Stimulated activated CD8-positive, alpha-beta memory T cell treated with anti-CD3 and anti-CD28 coated beads, Interleukin-4, amount 100 ng/mL, for 48 hours (primary cell): Measurements from ENCODE around the gene MYBPC3.

Experiments
- DNase-seq: peaks from one replicate; pipeline ENCODE4 v3.0.0-alpha.2; 2020

Gene MYBPC3

GRCh38 chr11:47352556-47352955 lies at the start of gene MYBPC3:
Gene MYBPC3 (minus strand): TSS chr11:47352702. CDS start chr11:47352647, 55 bp downstream.
- no peak for DNase-seq

GRCh38 chr11:47400768-47401279 lies 48.3 kb upstream of the MYBPC3 start:
- DNase-seq: no peak

GRCh38 chr11:47399860-47400767 lies 47.6 kb upstream of the MYBPC3 start:
- DNase-seq: no peak

- DNase-seq: no peak
Observed at GRCh38 chr11:47398551-47398950, 46.0 kb upstream of the MYBPC3 start.

- no peak for DNase-seq
Observed at GRCh38 chr11:47398011-47398410, 45.5 kb upstream of the MYBPC3 start.

GRCh38 chr11:47396049-47396320 lies 43.5 kb upstream of the MYBPC3 start:
- no peak for DNase-seq

- DNase-seq: no peak
Observed at GRCh38 chr11:47395223-47396048, 42.9 kb upstream of the MYBPC3 start.

- DNase-seq: peak; percentile 69
Observed at GRCh38 chr11:47394322-47395222, 42.1 kb upstream of the MYBPC3 start.

- DNase-seq: no peak
Observed at GRCh38 chr11:47394050-47394321, 41.5 kb upstream of the MYBPC3 start.

- no peak for DNase-seq
Observed at GRCh38 chr11:47393163-47394049, 40.9 kb upstream of the MYBPC3 start.

GRCh38 chr11:47392546-47393162 lies 40.2 kb upstream of the MYBPC3 start:
- DNase-seq: no peak

- no peak for DNase-seq
Observed at GRCh38 chr11:47391711-47392432, 39.4 kb upstream of the MYBPC3 start.

GRCh38 chr11:47391077-47391583 lies 38.6 kb upstream of the MYBPC3 start:
- no peak for DNase-seq

- no peak for DNase-seq
Observed at GRCh38 chr11:47390422-47390760, 37.9 kb upstream of the MYBPC3 start.

GRCh38 chr11:47389577-47390421 lies 37.3 kb upstream of the MYBPC3 start:
- no peak for DNase-seq

- no peak for DNase-seq
Observed at GRCh38 chr11:47388697-47389576, 36.4 kb upstream of the MYBPC3 start.

- no peak for DNase-seq
Observed at GRCh38 chr11:47387944-47388696, 35.6 kb upstream of the MYBPC3 start.

- no peak for DNase-seq
Observed at GRCh38 chr11:47384498-47384897, 32.0 kb upstream of the MYBPC3 start.
